Naive thymus-derived CD4-positive, alpha-beta T cell (primary cell): Measurements from ENCODE around the gene PTPRG. TPM values are rescaled to one million over a fixed set of nuclear protein-coding genes. Genes with fewer than 3 reads are reported as not detected.

Experiments
- ATAC-seq: fragments of 150-1000 bp; cut with Tn5 transposase; 2 replicates; pipeline ENCODE4 v1.10.0; 2021; ENCODE audit warnings: mild to moderate bottlenecking, moderate library complexity
- CTCF ChIA-PET: fragments of 350-600 bp; sonication (Branson Sonifier 250); formaldehyde crosslinking; loops from one replicate; lab custom pipeline; 2021; ENCODE audit warnings: antibody characterized with exemption; lab: Charles Lee
- POLR2A ChIA-PET: fragments of 350-600 bp; sonication (Branson Sonifier 250); formaldehyde crosslinking; loops from one replicate; lab custom pipeline; 2021; ENCODE audit warnings: antibody characterized with exemption, inconsistent platforms; lab: Charles Lee
- DNase-seq, 9 donors: peaks; one replicate each; pipeline versions ENCODE4 v3.0.0 to v3.0.0-alpha.2; 2020 to 2022; ENCODE audit warnings: mixed read lengths in 1 of 9
- H3K27ac ChIP-seq: one replicate; pipeline ENCODE4 v1.7.0; 2013; ENCODE audit warnings: mild to moderate bottlenecking, low read depth, low read length, moderate library complexity
- H3K27me3 ChIP-seq, 2 donors: one replicate each; pipeline ENCODE4 v1.7.0; 2013; ENCODE audit warnings: low read length in 2 of 2, mild to moderate bottlenecking in 2 of 2, moderate library complexity in 2 of 2; ENCODE audit not compliant: control insufficient read depth in 2 of 2, insufficient read depth in 2 of 2
- H3K36me3 ChIP-seq, 3 experiments: 1 replicate in 2 of 3; 2 replicates in 1 of 3; pipeline ENCODE4 v1.7.0; 2013; ENCODE audit warnings: low read length in 3 of 3, mild to moderate bottlenecking in 3 of 3, moderate library complexity in 1 of 3; ENCODE audit not compliant: insufficient read depth in 3 of 3, control insufficient read depth in 2 of 3
- H3K4me1 ChIP-seq, 2 donors: one replicate each; pipeline ENCODE4 v1.7.0; 2013; ENCODE audit warnings: low read length in 2 of 2, mild to moderate bottlenecking in 2 of 2, moderate library complexity in 1 of 2; ENCODE audit not compliant: control insufficient read depth in 2 of 2, insufficient read depth in 2 of 2
- H3K4me3 ChIP-seq: 2 replicates; pipeline ENCODE4 v1.7.0; 2013; ENCODE audit warnings: mild to moderate bottlenecking, low read length
- H3K9me3 ChIP-seq, 3 experiments: 1 replicate in 2 of 3; 2 replicates in 1 of 3; pipeline ENCODE4 v1.7.0; 2013; ENCODE audit warnings: low read length in 3 of 3; ENCODE audit not compliant: control insufficient read depth in 2 of 3
- H3K27ac Mint-ChIP-seq, 9 donors: one replicate each; pipeline ENCODE4 v1.8.0; 2020 to 2022; ENCODE audit warnings: mixed read lengths in 9 of 9, mild to moderate bottlenecking in 8 of 9, moderate library complexity in 5 of 9, inconsistent platforms in 2 of 9
- H3K27me3 Mint-ChIP-seq, 5 donors: one replicate each; pipeline ENCODE4 v1.8.0; 2021 to 2022; ENCODE audit warnings: mixed read lengths in 5 of 5, mild to moderate bottlenecking in 1 of 5
- H3K36me3 Mint-ChIP-seq, 5 donors: one replicate each; pipeline ENCODE4 v1.8.0; 2020 to 2022; ENCODE audit warnings: mixed read lengths in 5 of 5, mild to moderate bottlenecking in 3 of 5, inconsistent platforms in 1 of 5
- H3K4me1 Mint-ChIP-seq, 7 donors: one replicate each; pipeline ENCODE4 v1.8.0; 2020 to 2022; ENCODE audit warnings: mixed read lengths in 7 of 7, mild to moderate bottlenecking in 3 of 7, inconsistent platforms in 1 of 7
- H3K4me3 Mint-ChIP-seq, 10 donors: one replicate each; pipeline ENCODE4 v1.8.0; 2020 to 2022; ENCODE audit warnings: mild to moderate bottlenecking in 10 of 10, mixed read lengths in 10 of 10, moderate library complexity in 6 of 10, inconsistent platforms in 2 of 10
- H3K9me3 Mint-ChIP-seq, 11 donors: one replicate each; pipeline ENCODE4 v1.8.0; 2020 to 2022; ENCODE audit warnings: mixed read lengths in 11 of 11, mild to moderate bottlenecking in 4 of 11, inconsistent platforms in 1 of 11, moderate library complexity in 1 of 11
- intact Hi-C, 2 donors: fragments of 100-400 bp; cut with micrococcal nuclease; formaldehyde crosslinking; loops; one replicate each; pipeline ENCODE4 v1.15.1; 2023
- polyA plus RNA-seq, 2 donors: library from polyadenylated mRNA; unstranded; fragments of 300-500 nt; fragmentation: Illumina TruSeq; gene quantifications; one replicate each; pipeline ENCODE4 v1.2.3, GENCODE V29; 2021
- total RNA-seq, 6 experiments: library from RNA in 5 of 6; stranded (reverse) in 5 of 6; gene quantifications; 1 replicate in 5 of 6; 2 replicates in 1 of 6; pipeline ENCODE4 v1.2.3 and lab custom pipeline; 2021 to 2026

PTPRG gene
- total and polyA plus RNA-seq, 7 experiments from 2014 or later: 0.17 to 1.7 TPM; not detected in 5

DNA sequence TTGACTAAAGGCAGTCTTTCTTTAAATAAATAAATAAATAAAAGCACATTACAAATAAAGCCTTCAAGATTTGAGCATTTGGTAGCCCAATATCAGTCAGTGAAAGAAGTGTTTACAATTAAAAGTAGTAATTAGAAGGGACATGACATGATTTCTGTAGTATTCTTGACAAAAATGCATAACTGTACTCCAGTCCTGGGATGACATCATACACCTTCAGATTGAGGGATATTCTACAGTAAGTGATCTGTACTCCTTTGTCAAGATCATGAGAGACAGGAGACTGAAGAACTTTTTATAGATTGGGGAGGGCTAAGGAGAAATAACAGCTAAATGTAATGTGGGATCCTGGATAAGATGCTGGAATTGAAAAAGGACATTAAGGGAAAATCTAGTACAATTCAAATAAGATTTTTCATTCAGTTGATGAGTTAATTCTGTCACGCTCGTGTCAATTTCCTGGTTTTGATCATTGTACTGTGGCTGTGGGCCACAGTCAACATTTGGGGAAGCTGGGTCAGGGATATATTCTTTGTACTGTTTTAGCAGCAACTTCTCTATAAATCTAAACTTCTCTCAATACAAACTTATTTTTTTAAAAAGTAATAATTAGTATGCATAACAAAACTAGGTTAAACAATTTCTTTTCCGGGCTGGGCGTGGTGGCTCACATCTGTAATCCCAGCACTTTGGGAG is 314.8 kb downstream of the PTPRG start:
- H3K4me3 ChIP-seq: no peak overlapping the region
- Mint-ChIP-seq H3K27me3 (peaks cover 2 to 18% (median 12%) of the 10 kb centered on the region in 5 donors), H3K36me3 (no peaks in the 10 kb centered on the region), H3K4me1 (peaks cover 0 to 3% (median 0%) of the 10 kb centered on the region in 7 donors), H3K9me3 (peaks cover 0 to 2% (median 0%) of the 10 kb centered on the region in 11 donors), H3K4me3 (no peak overlapping the region), H3K27ac (no peak overlapping the region)
- ChIA-PET POLR2A (no interaction called here), CTCF (no interaction called here)
- no peak for DNase-seq
- no peak for ATAC-seq
- H3K36me3 ChIP-seq: no peaks in the 10 kb centered on the region
- H3K9me3 ChIP-seq: no peaks in the 10 kb centered on the region
- no peaks in the 10 kb centered on the region for H3K27me3 ChIP-seq
- no peaks in the 10 kb centered on the region for H3K4me1 ChIP-seq
- H3K27ac ChIP-seq: no peak overlapping the region
- intact Hi-C loops: no loop called here

DNA sequence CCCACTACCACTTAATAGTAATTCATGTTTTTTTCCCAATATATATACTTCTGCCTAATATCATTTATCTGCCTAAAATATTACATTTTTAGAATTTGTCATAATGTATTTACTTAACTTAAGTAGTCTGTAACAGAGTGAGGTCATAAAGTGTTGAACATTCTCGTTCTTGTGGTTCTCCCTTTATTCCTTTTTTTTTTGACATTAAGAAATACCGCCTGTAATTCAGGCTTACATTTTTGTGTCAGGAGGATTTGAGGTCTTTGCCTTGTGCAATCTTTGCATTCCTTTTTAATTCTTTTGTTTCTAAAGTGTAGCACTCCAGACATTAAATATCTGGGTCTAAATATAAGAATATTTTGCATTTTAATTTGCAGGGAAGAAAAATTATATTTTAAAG is 315.4 kb downstream of the PTPRG start:
- intact Hi-C loops: no loop called here
- Histone ChIP-seq H3K27ac (no peak overlapping the region), H3K4me3 (no peak overlapping the region), H3K27me3 (no peaks in the 10 kb centered on the region), H3K36me3 (no peaks in the 10 kb centered on the region), H3K4me1 (no peaks in the 10 kb centered on the region), H3K9me3 (no peaks in the 10 kb centered on the region)
- ChIA-PET CTCF (no interaction called here), POLR2A (no interaction called here)
- Mint-ChIP-seq H3K27ac (no peak overlapping the region), H3K4me3 (no peak overlapping the region), H3K9me3 (peaks cover 0 to 2% (median 0%) of the 10 kb centered on the region in 11 donors), H3K4me1 (peaks cover 0 to 3% (median 0%) of the 10 kb centered on the region in 7 donors), H3K27me3 (peaks cover 5 to 18% (median 10%) of the 10 kb centered on the region in 5 donors), H3K36me3 (no peaks in the 10 kb centered on the region)
- DNase-seq (no peak), ATAC-seq (no peak)

DNA sequence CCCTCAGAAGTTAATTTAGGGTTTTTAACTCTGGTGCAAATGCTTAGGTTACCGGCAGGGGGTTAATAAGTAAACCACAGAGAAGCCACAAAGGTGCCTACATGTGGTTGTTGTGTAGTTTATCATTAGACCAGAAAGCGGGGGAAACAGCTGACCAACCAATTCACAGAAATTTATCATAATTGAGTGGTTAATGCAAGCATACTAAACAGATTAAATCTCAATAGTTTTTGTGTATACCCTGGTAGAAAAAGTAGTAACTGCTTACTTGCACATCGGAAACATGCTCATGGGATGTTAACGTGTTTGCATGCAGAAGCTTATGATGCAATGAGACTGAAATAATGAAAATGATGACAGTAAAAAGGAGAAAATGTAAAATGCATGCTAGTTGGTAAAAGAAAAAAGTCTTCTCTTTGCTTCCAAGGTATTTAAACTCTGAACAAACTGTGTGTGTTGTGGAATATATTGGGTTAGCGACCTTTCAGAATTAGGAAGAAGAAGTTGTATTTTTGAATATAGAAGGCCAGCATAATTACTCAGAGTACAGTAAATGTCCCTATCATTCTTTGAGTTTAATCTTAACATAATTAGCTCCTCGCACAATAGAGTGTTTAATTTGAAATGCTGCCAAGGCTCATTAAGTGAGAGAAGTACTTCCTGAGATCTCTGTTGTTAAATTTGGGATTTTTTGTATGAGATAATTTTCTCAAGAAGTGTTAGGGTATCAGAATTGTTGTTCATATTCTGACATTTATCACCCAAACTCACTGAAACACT is 316.2 kb downstream of the PTPRG start:
- intact Hi-C loops: no loop called here
- no peak overlapping the region for H3K27ac ChIP-seq
- Mint-ChIP-seq H3K9me3 (peaks cover 0 to 2% (median 0%) of the 10 kb centered on the region in 11 donors), H3K4me1 (peaks cover 0 to 3% (median 0%) of the 10 kb centered on the region in 7 donors), H3K36me3 (no peaks in the 10 kb centered on the region), H3K4me3 (no peak overlapping the region), H3K27me3 (peaks cover 5 to 17% (median 7%) of the 10 kb centered on the region in 5 donors), H3K27ac (no peak overlapping the region)
- no peaks in the 10 kb centered on the region for H3K4me1 ChIP-seq
- no peak for DNase-seq
- POLR2A ChIA-PET: no interaction called here
- CTCF ChIA-PET: no interaction called here
- no peaks in the 10 kb centered on the region for H3K36me3 ChIP-seq
- no peaks in the 10 kb centered on the region for H3K9me3 ChIP-seq
- H3K4me3 ChIP-seq: no peak overlapping the region
- H3K27me3 ChIP-seq: no peaks in the 10 kb centered on the region
- no peak for ATAC-seq

DNA sequence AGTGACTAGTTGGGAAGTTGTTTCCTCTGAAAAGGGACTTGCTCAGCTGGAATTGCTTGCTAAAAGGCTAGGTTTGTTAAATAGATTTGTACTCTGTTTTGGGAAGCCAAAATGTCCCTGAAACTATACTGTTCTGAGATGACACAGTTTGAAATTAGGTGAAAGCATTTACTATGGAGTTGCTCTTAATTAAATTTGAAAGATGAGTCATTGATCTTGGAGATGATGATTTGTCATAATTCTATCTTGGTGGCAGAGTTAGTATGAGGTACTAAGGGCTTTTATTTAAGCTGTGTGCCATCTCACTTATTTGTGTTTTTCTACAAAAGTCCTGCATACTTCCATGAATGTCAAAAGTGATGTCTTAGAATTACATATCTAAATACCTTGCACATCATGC is 320.9 kb downstream of the PTPRG start:
- no peaks in the 10 kb centered on the region for H3K4me1 ChIP-seq
- Mint-ChIP-seq H3K36me3 (no peaks in the 10 kb centered on the region), H3K27ac (no peak overlapping the region), H3K4me1 (peaks cover 0 to 2% (median 0%) of the 10 kb centered on the region in 7 donors), H3K27me3 (peaks cover 0 to 7% (median 6%) of the 10 kb centered on the region in 5 donors), H3K4me3 (no peak overlapping the region), H3K9me3 (peaks cover 0 to 2% (median 0%) of the 10 kb centered on the region in 11 donors)
- ChIA-PET CTCF (no interaction called here), POLR2A (no interaction called here)
- no peaks in the 10 kb centered on the region for H3K36me3 ChIP-seq
- DNase-seq: no peak
- no peaks in the 10 kb centered on the region for H3K9me3 ChIP-seq
- no peak overlapping the region for H3K27ac ChIP-seq
- ATAC-seq: no peak
- H3K27me3 ChIP-seq: no peaks in the 10 kb centered on the region
- intact Hi-C loops: no loop called here
- H3K4me3 ChIP-seq: no peak overlapping the region

- no peak overlapping the region for H3K27ac Mint-ChIP-seq
- peaks cover 0 to 2% (median 0%) of the 10 kb centered on the region in 11 donors for H3K9me3 Mint-ChIP-seq
- ChIA-PET POLR2A (no interaction called here), CTCF (no interaction called here)
- no peaks in the 10 kb centered on the region for H3K4me1 Mint-ChIP-seq
- no peak overlapping the region for H3K4me3 Mint-ChIP-seq
- intact Hi-C loops: no loop called here
- no peak for DNase-seq
- no peak overlapping the region for H3K4me3 ChIP-seq
- H3K27me3 Mint-ChIP-seq: peaks cover 0 to 13% (median 5%) of the 10 kb centered on the region in 5 donors
- H3K27me3 ChIP-seq: no peaks in the 10 kb centered on the region
- no peaks in the 10 kb centered on the region for H3K9me3 ChIP-seq
- ATAC-seq: no peak
- H3K4me1 ChIP-seq: no peaks in the 10 kb centered on the region
- no peaks in the 10 kb centered on the region for H3K36me3 Mint-ChIP-seq
- no peak overlapping the region for H3K27ac ChIP-seq
- H3K36me3 ChIP-seq: no peaks in the 10 kb centered on the region
Observed at GRCh38 chr3:61884794-61885193, 323.4 kb downstream of the PTPRG start.

DNA sequence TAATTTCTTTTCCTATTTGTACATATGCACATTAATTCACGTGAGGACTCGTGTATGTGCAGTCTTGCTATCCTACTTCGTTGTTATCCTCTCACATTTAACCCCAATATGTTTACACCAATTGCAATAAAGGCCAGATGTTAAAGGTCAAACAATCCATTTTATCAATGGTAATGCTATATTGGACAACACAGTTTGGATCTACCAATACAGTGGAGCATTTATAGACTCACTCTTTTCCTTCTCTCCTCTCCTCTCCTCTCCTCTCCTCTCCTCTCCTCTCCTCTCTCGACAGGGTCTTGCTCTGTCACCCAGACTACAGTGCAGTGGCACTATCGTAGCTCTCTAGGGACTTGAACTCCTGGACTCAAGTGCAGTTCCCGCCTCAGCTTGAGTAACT is 324.0 kb downstream of the PTPRG start:
- Mint-ChIP-seq H3K4me3 (no peak overlapping the region), H3K27ac (no peak overlapping the region), H3K27me3 (peaks cover 3 to 17% (median 5%) of the 10 kb centered on the region in 5 donors), H3K9me3 (peaks cover 0 to 2% (median 0%) of the 10 kb centered on the region in 11 donors), H3K36me3 (no peaks in the 10 kb centered on the region), H3K4me1 (no peaks in the 10 kb centered on the region)
- H3K36me3 ChIP-seq: no peaks in the 10 kb centered on the region
- ChIA-PET POLR2A (no interaction called here), CTCF (no interaction called here)
- H3K4me1 ChIP-seq: no peaks in the 10 kb centered on the region
- intact Hi-C loops: no loop called here
- H3K4me3 ChIP-seq: no peak overlapping the region
- DNase-seq: no peak
- H3K9me3 ChIP-seq: no peaks in the 10 kb centered on the region
- H3K27ac ChIP-seq: no peak overlapping the region
- no peaks in the 10 kb centered on the region for H3K27me3 ChIP-seq
- no peak for ATAC-seq
